ENCODE data around the gene RHBDL3.

DNA sequence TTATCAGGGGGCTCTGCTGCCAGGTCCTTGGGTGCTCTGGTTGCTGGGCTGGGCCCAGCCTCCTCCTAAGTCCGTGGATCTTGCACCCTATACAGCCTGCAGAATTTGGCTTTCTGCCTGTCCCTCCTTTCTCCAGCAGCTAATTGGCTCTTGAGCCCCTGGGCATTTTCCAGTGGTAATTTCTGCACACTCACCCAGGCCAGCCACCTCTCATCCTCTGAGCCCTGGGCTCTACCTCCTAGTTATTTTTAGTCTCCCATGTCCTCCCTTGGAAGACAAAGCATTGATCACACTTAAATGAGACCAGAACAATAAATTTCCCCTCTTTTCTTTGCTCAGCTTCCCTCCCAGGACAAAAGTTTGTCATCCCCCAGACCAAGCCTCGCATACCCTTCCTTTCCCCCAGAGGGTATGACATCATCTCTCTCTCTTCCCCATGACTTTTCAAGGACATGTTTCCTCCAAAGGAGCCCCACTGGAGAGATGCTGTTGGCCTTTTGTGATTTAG, 38.2 kb downstream of the RHBDL3 start:
- TF ChIP-seq, protein P1, sequence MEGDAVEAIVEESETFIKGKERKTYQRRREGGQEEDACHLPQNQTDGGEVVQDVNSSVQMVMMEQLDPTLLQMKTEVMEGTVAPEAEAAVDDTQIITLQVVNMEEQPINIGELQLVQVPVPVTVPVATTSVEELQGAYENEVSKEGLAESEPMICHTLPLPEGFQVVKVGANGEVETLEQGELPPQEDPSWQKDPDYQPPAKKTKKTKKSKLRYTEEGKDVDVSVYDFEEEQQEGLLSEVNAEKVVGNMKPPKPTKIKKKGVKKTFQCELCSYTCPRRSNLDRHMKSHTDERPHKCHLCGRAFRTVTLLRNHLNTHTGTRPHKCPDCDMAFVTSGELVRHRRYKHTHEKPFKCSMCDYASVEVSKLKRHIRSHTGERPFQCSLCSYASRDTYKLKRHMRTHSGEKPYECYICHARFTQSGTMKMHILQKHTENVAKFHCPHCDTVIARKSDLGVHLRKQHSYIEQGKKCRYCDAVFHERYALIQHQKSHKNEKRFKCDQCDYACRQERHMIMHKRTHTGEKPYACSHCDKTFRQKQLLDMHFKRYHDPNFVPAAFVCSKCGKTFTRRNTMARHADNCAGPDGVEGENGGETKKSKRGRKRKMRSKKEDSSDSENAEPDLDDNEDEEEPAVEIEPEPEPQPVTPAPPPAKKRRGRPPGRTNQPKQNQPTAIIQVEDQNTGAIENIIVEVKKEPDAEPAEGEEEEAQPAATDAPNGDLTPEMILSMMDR (IDR thresholded peaks at IDR 0.05 in 4 of 5, conservative IDR thresholded peaks at IDR 0.05 in 1 of 5) = no peak
- TF ChIP-seq POLR2A (IDR thresholded peaks at IDR 0.05) = no peak
